ENCODE data around the gene CD24. TPM values are rescaled to one million over a fixed set of nuclear protein-coding genes. Genes with fewer than 3 reads are reported as not detected.

CD24 gene
- total RNA-seq, 1 donor from 2014 or later, result 49.4 TPM

GRCh38 chr6:106964954-106965353 is 9.6 kb downstream of the CD24 start:
- Mint-ChIP-seq H3K9me3 (peaks cover 3% of the 10 kb centered on the region), H3K4me1 (peaks cover 3% of the 10 kb centered on the region), H3K27ac (no peak overlapping the region), H3K27me3 (no peaks in the 10 kb centered on the region), H3K36me3 (ENCODE audit: low read depth) (peaks cover 15% of the 10 kb centered on the region), H3K4me3 (no peak overlapping the region)
- TF ChIP-seq CTCF (IDR thresholded peaks at IDR 0.05), result no peak
- ChIA-PET POLR2A (no interaction called here), CTCF (interaction anchor here (1.4 kb wide), 1 partner anchor 14 kb away, joined by 4 read pairs; no protein-coding TSS in a partner anchor)
- DNase-seq (no peak), ATAC-seq (ENCODE audit: low read depth) (no peak)
- intact Hi-C loops (cut with micrococcal nuclease), result no loop called here

- Mint-ChIP-seq H3K27ac (no peak overlapping the region), H3K4me3 (no peak overlapping the region), H3K9me3 (peaks cover 3% of the 10 kb centered on the region), H3K4me1 (no peaks in the 10 kb centered on the region), H3K36me3 (ENCODE audit: low read depth) (peaks cover 9% of the 10 kb centered on the region), H3K27me3 (no peaks in the 10 kb centered on the region)
- intact Hi-C loops (cut with micrococcal nuclease), result no loop called here
- ChIA-PET CTCF (interaction anchor here (1.4 kb wide), 1 partner anchor 15 kb away, joined by 4 read pairs; no protein-coding TSS in a partner anchor), POLR2A (interaction anchor here (0.6 kb wide), 1 partner anchor 340 kb away, joined by 3 read pairs; no protein-coding TSS in a partner anchor)
- ATAC-seq (ENCODE audit: low read depth) (no peak), DNase-seq (no peak)
- TF ChIP-seq CTCF (IDR thresholded peaks at IDR 0.05), result no peak
Measured at GRCh38 chr6:106964099-106964498, 10.4 kb downstream of the CD24 start.

GRCh38 chr6:106963544-106963943 is 11.0 kb downstream of the CD24 start:
- no peak for TF ChIP-seq CTCF (IDR thresholded peaks at IDR 0.05)
- POLR2A ChIA-PET, result no interaction called here
- DNase-seq (no peak), ATAC-seq (ENCODE audit: low read depth) (no peak)
- H3K36me3 Mint-ChIP-seq (ENCODE audit: low read depth), result peaks cover 5% of the 10 kb centered on the region
- no peaks in the 10 kb centered on the region for H3K4me1 Mint-ChIP-seq
- no peak overlapping the region for H3K27ac Mint-ChIP-seq
- H3K4me3 Mint-ChIP-seq, result no peak overlapping the region
- no peaks in the 10 kb centered on the region for H3K27me3 Mint-ChIP-seq
- intact Hi-C loops (cut with micrococcal nuclease), result no loop called here
- CTCF ChIA-PET, result interaction anchor here (1.1 kb wide), 1 partner anchor 354 kb away, joined by 3 read pairs; no protein-coding TSS in a partner anchor
- H3K9me3 Mint-ChIP-seq, result peaks cover 3% of the 10 kb centered on the region

GRCh38 chr6:106961801-106962200 is 12.7 kb downstream of the CD24 start:
- Mint-ChIP-seq H3K27ac (no peak overlapping the region), H3K27me3 (no peaks in the 10 kb centered on the region), H3K4me3 (no peak overlapping the region), H3K36me3 (ENCODE audit: low read depth) (no peaks in the 10 kb centered on the region), H3K9me3 (peaks cover 3% of the 10 kb centered on the region), H3K4me1 (no peaks in the 10 kb centered on the region)
- intact Hi-C loops (cut with micrococcal nuclease), result no loop called here
- ATAC-seq (ENCODE audit: low read depth) (no peak), DNase-seq (no peak)
- POLR2A ChIA-PET, result no interaction called here
- CTCF ChIA-PET, result no interaction called here
- no peak for TF ChIP-seq CTCF (IDR thresholded peaks at IDR 0.05)

GRCh38 chr6:106961136-106961535 is 13.4 kb downstream of the CD24 start:
- no peaks in the 10 kb centered on the region for H3K4me1 Mint-ChIP-seq

More at GRCh38 chr6:106961136-106961535, 13.4 kb downstream of the CD24 start:
- Mint-ChIP-seq H3K36me3 (ENCODE audit: low read depth) (no peaks in the 10 kb centered on the region), H3K9me3 (peaks cover 3% of the 10 kb centered on the region), H3K4me3 (no peak overlapping the region), H3K27ac (no peak overlapping the region), H3K27me3 (no peaks in the 10 kb centered on the region)
- DNase-seq (no peak), ATAC-seq (ENCODE audit: low read depth) (no peak)
- ChIA-PET POLR2A (no interaction called here), CTCF (no interaction called here)
- intact Hi-C loops (cut with micrococcal nuclease), result no loop called here
- no peak for TF ChIP-seq CTCF (IDR thresholded peaks at IDR 0.05)

Data from activated B cell treated with CpG ODN at 0.5 μM for 24 hours (primary cell).